Inflammatory macrophage treated with lipopolysaccharide for 4 hours (primary cell): Measurements from ENCODE around the gene DDX50.
"Not testable (repeated sequence)": the region's sequence is repeated elsewhere in the genome, so short reads cannot be mapped to it uniquely, and the experiment has no call there.

Source experiments
- DNase-seq: peaks from one replicate; pipeline ENCODE4 v3.0.0-alpha.2; 2020

The DDX50 gene, protein sequence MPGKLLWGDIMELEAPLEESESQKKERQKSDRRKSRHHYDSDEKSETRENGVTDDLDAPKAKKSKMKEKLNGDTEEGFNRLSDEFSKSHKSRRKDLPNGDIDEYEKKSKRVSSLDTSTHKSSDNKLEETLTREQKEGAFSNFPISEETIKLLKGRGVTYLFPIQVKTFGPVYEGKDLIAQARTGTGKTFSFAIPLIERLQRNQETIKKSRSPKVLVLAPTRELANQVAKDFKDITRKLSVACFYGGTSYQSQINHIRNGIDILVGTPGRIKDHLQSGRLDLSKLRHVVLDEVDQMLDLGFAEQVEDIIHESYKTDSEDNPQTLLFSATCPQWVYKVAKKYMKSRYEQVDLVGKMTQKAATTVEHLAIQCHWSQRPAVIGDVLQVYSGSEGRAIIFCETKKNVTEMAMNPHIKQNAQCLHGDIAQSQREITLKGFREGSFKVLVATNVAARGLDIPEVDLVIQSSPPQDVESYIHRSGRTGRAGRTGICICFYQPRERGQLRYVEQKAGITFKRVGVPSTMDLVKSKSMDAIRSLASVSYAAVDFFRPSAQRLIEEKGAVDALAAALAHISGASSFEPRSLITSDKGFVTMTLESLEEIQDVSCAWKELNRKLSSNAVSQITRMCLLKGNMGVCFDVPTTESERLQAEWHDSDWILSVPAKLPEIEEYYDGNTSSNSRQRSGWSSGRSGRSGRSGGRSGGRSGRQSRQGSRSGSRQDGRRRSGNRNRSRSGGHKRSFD

DNA sequence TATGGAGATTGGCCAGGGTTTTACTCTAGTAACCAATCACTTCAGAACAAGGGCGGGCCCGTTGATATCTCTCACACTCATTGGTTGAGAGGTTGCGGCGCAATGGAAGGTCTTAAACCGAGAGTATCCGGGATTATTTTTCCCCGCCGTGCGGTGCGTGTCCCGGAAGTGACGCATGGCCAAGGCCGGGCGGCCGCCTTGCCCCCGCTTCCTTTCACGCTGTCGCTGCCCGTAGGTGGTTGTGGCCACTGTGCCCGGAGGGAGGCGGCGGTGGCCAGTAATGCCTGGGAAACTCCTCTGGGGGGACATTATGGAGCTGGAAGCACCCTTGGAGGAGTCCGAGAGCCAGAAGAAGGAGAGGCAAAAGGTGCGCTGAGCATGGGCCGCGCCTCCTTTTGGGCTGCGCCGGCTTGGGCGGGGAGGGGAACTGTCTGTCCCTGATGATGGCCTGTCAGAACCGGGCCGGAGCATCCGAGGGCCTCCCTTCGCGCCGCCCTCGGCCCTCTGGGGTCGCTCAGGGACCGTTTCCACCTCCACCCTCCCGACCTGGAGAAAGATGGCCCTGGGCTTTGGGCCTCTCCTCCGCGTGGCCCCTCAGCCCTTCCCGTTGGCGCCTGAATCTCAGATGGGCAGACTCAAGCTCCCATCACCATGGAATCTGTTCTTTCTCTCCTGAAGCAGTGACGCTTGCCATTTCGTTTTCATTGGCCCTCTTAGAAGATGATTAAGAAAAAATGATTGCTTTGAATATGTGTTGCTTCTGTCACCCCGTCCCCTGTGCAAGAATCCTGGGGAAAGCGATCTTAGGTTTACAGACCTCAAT lies at the start of gene DDX50:
DDX50 (plus strand) TSS at position 211 of the 823 bp plus-strand sequence; CDS start at position 281, 70 bp downstream.
- peak; percentile 100 for DNase-seq

DNA sequence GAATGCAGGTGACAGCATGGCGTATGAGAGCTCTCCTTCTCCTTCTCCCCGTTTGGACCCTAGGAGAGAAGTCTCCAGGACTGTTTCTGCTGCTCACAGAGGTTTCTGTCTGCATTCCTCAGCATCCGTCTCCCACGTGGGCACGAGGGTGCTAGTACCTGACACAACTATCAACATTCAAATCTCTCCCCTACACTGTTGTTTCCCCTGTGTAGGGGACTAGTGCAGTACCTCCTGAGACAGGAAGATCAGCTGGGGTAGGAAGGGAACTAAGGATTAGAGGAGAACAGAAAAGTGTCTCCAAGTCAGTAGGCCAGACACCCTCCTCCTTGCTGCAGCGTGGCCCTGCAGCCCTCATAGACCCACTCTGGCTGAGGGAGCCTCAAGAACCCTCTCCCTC lies 44.8 kb upstream of the DDX50 start:
- DNase-seq: no peak

DNA sequence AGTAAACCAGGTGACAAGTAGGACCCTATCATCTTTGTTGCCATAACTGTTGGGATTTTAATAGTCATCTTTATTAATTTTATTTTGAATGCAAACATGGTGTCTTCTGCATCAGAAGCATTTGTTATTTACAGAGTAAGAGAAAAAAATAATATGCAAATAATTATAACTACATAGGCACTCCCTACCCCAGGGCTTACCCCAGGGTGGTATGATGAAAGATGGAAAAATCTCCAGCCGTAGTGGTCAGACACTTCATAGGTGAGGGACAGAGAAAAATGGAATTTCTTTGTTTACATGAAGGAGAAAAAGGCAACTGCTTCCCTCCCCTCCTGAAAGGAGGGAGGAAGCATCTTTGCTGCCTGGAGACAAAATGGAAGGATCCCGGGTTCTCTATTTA lies 44.1 kb upstream of the DDX50 start:
- no peak for DNase-seq

DNA sequence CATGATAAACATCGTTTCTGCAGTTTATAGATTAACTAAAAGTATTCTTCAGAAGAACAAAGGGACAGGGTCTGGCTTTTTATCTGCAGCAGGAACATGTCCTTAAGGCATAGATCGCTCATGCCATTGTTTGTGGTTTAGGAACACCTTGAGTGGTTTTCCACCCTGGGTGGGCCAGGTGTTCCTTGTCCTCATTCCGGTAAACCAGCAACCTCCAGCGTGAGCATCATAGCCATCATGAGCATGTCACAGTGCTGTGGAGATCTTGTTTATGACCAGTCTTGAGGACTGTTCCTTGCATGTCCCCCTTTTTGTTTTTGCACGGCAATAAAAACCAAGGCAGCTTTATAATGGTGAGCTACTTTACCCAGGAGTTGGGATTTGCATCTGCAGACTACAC lies 39.9 kb upstream of the DDX50 start:
- no peak for DNase-seq

DNA sequence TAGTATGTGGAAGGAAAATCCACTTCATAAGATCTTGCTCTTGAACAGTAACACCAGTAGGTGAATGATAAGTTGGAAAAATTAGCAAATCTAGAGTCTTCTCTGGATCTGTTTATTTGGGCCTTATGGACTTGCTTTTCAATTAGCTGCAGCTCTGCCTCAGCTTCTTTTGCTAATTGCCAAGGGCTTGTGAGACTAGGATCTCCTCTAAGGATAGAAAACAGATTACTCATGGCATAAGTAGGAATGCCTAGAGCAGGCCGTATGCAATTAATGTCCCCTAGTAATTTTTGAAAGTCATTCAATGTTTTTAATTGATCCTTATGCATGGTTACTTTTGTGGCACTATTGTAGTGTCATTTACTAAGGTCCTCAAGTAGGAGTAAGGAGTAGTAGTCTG lies 36.5 kb upstream of the DDX50 start:
- no peak for DNase-seq

DNA sequence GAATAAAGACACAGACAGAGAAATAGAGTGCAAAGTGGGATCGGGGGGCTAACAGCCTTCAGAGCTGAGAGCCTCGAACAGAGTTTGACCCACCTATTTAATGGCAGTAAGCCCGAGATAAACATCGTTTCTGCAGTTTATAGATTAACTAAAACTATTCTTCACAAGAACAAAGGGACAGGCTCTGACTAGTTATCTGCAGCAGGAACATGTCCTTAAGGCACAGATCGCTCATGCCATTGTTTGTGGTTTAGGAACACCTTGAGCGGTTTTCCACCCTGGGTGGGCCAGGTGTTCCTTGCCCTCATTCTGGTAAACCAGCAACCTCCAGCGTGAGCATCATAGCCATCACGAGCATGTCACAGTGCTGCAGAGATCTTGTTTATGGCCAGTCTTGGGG lies 32.9 kb upstream of the DDX50 start:
- not testable (repeated sequence) for DNase-seq

DNA sequence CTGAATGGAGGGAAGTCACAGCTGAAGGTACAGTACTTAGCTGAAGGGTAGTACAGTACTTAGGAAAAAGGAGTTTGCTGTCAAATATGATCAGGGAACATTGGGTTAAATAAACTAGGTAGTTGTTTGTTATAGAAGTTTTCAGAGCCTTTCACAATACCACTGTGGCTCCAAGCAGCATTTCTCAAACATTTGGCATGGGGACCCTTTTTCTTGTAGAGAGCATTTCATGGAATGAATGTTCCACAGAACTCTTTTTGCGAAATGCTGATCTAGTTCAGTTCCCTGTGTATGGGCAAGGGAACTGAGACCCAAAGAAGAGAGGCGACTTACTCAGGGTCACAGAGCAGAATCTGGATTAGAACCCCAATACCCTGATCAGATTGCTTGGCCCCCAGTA lies 31.5 kb upstream of the DDX50 start:
- no peak for DNase-seq

DNA sequence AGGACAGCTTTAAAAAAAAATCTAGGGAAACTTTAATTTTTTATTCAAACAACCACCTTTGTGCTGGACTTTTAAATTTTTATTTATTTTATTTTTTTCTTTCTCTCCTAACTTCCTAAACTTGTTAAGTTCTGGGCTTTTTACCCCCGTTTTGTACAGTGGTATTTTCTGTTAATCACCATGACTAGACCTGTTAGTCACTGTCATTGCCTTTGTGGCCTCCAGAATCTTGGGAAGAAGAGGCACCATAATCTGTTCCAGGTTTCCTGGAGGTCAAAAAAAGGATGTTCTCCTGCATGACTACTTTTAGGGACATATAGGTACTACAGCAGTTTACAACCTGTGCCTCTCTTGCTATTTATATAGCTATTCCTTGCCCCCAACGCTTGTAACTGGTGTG lies 31.1 kb upstream of the DDX50 start:
- DNase-seq: no peak

DNA sequence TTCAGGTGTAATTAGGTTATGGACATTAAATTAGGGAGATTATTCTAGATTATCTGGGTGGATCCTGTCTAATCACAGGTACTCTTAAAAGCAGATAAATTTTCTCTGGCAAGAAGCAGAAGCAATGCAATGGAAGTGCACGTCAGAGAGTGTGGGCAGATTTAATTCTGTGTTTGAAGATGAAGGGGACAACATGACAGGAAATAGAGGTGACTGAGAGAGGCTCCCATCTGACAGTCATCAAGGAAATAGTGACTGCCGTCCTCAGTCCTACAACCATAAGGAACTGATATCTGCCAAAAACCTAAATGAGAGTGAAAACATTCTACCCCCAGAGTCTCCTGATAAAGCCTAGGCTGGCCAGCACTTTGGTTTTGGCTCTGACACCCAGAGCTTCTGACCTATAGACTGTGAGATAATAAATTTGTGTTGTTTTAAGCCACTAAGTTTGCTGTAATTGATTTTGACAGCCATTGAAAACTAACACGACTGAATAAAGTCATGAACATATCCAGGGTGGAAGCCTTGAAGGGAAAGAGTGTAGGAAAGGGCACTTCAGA lies 30.5 kb upstream of the DDX50 start:
- DNase-seq: no peak

DNA sequence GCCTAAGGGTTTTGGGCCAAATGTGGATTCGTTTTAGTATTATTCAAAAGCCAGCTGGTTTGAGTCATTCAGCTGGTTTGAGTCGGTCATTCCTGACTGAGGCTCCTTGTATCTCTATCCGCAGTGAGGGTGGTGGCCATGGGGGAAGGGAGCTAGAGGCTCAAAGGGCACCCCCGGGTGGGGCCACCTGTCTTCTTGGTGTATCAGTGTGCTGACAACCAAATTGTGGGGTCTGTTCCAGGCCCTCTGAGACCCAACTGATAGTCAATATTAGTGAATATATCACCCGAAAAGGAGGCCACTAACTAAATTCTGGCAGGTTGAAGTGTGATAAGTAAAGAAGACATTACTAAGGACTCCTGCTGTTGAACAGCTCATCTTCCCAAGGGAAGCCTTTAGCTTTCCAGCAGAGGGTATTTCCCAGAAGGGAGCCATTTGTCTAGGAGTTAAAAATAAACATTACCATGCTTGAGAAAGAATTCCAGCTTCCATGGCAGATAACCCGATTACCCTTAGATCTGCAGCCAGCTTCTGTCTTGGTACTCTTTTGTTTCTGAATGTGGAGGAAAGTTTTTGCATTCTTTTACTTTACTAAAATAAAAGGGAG lies 29.9 kb upstream of the DDX50 start:
- no peak for DNase-seq

DNA sequence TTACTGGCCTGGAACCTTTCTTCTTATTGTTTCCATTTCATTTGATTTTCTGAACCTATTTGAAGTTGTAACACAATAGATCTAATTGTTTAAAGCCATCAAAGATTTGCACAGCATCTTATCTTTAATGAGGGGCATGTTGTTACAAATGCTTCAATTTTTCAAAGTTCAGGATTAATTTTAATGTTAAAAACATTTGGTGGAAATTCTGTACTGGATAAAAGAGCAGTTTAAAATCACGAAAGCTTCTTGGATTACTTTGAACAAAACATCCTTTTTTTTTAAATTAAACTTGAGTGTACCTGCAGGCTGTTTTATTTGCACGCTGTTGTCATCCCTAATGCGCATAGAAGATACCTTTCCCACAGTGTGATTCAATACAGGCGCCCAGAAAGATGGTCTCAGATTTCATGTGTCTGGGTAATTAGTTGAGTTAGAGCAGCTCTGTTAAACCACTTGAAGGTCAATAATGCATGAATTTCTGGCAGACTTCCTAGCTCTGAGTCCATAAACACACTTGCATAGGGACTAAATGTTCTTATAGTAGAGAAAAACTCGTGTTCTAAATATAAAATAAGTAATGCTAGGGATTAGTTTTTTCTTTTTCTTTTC lies 29.3 kb upstream of the DDX50 start:
- no peak for DNase-seq

DNA sequence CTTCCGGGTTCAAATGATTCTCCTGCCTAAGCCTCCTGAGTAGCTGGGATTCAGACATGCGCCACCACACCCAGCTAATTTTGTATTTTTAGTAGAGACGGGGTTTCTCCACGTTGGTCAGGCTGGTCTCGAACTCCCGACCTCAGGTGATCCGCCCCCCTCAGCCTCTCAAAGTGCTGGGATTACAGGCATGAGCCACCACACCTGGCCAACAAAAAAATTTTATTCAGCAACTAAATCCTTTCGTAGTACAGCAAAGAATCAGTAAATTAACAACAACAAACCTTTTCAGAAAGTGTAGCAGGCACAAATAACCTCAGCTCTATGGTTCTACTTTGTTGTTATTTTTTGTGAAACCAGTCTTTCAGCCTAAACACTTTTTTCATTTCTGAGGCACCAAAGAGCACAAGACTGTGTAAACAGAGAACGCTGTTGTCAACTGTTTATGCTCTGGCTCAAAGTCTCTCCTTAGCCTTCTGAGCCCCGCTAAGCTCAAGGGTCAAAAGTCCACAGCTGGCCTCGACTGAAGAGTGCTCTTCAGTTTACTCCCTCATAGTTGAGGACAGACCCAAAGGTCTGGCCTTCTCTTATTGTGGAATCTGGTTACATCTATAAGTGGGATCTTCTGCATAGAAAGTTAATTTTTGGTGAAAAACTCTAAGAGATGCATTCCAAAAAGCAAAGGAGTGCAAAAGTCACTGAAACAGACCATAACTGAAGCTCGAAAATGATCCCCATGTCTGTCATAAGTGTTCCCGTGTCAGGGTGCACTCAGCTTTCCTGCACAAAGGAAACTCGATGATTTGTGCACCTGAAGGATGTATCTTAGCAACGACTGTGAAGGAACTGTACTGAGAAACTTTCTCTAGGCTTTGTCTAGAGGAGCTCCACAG lies 24.6 kb upstream of the DDX50 start:
- no peak for DNase-seq

DNA sequence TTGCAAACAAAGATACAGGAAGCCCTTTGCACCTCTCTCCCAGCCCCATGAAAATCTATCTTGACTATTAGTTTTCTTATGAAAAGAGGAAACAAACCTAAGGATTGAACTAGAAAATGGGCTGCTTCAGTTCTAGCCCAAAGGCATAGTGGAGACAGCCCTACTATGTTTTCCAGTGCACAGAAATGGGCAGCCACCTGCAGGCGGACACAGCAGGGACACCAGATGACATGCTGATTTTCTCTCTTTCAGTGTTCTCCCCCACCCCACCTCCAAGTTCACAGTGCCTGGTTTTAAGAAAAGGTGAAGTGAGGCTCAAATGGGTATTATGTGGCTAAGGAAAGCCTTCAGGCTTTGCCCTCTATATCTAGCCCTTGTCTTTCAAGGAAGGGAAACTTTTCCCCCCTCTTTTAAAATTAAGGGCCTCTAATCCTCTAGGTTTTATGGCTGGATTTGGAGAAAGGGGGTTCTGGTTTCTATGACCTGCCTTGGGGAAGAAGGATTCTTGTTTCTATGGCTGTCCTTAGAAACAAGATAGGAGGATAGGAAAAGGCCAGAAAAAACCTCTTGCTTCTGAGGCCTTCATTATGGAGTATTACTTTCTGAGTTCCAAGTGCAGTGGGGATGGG lies 23.5 kb upstream of the DDX50 start:
- DNase-seq: no peak

DNA sequence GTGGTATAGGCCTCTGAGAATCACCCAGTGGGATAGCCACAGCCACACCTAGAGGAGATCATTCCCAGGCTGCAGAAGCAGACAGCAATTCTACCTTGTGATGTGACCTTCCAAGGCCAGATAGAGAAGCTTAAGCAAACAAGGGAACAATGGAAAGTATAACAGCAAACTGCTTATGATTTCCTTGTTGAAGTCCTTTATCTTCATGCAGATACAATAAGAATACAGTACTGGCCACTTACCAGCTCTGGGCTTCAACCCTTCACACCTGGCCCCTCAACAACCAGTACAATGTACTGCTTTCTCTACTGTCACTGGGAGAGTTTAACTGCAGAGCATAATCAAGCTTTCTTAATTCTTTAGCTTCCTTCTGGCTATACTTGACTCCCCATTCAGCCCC lies 22.6 kb upstream of the DDX50 start:
- no peak for DNase-seq

DNA sequence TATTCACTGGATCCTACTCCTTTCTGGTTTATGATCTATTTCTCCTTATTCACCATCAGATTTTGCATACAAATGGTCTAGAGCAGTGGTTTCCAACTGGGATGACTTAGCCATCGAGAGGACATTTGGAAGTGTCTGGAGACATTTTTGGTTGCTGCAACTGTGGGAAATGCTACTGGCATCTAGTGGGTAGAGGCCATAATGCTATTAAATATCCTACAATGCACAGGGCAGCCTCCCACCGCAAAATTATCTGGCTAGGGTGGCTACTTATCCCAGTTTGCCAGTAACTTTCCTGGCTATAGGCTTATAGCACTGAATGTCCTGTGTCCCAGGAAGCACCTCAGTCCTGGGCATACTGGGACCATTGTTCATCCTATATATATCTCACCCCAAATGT lies 21.5 kb upstream of the DDX50 start:
- DNase-seq: no peak

DNA sequence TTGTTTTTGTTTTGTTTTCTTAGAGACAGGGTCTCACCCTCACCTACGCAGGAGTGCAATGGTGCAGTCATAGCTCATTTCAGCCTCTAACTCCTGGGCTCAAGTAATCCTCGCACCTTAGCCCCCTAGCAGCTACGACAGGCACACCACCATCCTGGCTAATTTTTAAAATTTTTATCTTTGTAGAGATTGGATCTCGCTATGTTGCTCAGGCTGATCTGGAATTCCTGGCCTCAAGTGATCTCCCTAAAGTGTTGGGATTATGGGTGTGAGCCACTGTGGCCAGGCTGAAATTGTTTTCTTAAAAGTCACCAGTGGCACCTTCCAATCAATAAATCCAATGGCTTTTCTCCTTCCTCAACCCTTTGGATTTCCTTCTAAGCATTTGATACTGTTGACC lies 20.9 kb upstream of the DDX50 start:
- no peak for DNase-seq

DNA sequence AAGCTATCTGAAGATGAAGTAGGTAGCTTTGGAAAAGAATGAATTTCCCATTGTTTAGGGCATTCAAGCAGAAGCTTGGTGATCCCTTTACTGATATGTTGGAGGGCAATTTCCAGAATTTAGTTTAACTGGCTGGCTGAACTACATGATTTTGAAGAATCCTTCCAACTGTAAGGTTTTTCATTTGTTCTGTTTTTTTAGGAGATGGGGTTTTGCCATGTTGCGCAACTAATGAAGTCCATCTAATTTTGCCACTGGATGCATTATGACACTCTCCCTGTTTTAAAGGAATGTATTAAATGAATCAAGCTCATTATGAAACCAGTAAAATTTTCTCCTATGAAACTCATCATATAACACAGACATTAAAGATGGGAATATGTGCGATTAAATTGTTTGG lies 6.1 kb upstream of the DDX50 start:
- DNase-seq: peak; percentile 11

DNA sequence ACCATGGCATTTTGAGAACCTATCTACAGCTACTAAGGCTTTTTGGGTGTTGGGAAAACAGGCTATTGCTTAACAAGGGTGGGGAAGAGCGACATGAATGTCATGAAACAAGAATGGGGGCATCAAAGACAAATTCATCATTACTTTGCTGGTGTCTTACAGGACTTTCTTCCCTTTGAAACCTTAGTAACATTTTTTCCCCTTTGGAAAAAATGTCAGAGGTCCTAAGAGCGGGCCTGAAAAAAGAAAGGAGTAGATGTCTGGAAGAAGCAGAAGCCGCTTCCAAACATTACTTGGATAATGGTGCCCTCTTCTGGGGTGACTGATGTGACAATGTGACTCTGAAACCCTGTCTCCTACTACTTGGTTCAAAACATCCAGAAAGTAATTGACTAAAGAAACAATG lies 3.8 kb upstream of the DDX50 start:
- peak; percentile 62 for DNase-seq

DNA sequence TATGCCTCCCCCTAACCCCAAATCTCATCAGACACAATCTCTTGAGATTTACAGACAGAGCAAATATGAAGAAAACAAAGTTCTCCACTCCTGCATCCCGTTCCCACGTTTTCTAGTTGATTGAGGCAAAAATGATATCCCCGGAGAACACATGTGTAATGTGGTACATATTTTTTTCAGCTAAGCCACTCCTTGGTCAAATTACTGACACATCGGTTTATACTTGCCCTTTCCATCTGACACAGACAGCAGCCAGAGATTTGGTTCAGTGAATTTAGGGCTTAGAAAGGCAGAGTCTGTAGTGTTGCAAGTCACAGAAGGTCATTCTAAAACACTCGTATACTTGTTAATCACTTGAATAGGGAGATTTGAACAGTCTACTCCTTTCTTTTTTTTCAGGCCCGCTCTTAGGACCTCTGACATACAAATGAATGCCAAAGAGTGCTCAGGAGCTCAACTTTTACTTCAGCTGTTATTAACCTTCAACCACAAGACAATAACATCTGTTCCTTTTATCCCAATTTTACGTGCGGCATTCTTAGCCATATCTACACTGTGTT lies 1.8 kb upstream of the DDX50 start:
- no peak for DNase-seq

DNA sequence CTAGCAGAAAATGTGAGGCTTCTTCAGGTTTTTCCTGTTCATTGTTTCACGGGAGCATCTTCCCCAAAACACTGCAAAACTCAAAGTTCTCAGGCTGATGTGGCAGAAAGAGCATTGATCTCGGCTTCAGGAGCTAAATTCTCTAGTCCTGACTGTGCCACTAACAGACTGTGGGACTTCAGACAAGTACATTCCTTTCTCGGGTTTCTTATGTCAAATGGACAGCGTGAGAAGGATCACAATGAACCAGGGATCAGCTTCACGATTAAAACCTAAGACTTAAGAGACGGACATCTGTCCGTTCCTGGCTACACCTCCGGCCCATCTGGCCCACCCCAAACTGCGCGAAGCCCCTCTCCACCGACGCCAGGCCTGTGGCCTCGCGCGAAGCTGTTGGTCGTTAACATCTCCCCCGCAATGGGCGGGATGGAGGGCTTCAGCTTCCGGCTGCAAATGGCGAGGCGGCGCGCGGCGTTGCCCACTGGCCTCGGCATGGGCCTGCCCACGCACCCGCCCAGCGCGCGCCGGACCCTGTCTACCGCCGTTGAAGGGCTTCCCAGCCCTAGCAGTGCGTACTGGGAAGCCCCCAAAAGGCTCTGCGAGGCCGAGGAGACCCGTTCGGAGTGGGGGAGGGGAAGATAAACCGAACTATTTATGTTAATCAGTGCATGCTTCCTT lies 549 bp upstream of the DDX50 start:
- no peak for DNase-seq
